WTC11 (cell line): ENCODE measurements around the gene MTMR6. TPM values are rescaled to one million over a fixed set of nuclear protein-coding genes. Genes with fewer than 3 reads are reported as not detected.

ENCODE experiments used
- ATAC-seq: fragments of 200-7000 bp; cut with Tn5 transposase; 2 replicates; pipeline ENCODE4 v1.10.0; 2021; ENCODE audit warnings: mild to moderate bottlenecking, moderate library complexity
- CTCF ChIA-PET: fragments of 300-600 bp; sonication (Branson Sonifier 250); formaldehyde crosslinking; loops from one replicate; lab custom pipeline; 2021; ENCODE audit warnings: antibody characterized with exemption; lab: Charles Lee
- POLR2A ChIA-PET: fragments of 350-600 bp; sonication (Branson Sonifier 250); formaldehyde crosslinking; loops from one replicate; lab custom pipeline; 2021; ENCODE audit warnings: antibody characterized with exemption; lab: Charles Lee
- DNase-seq: peaks from one replicate; pipeline ENCODE4 v3.0.0; 2021; ENCODE audit warnings: low spot score
- H3K27ac Mint-ChIP-seq: 2 replicates; pipeline ENCODE4 v1.8.0; 2021; ENCODE audit warnings: mixed read lengths
- H3K27me3 Mint-ChIP-seq: 2 replicates; pipeline ENCODE4 v1.8.0; 2021; ENCODE audit warnings: low read depth, mild to moderate bottlenecking, moderate library complexity, mixed read lengths
- H3K36me3 Mint-ChIP-seq: 2 replicates; pipeline ENCODE4 v1.8.0; 2021; ENCODE audit warnings: mixed read lengths
- H3K4me1 Mint-ChIP-seq: 2 replicates; pipeline ENCODE4 v1.8.0; 2022; ENCODE audit warnings: mixed read lengths
- H3K4me3 Mint-ChIP-seq: 2 replicates; pipeline ENCODE4 v1.8.0; 2021; ENCODE audit warnings: mild to moderate bottlenecking, moderate library complexity, mixed read lengths
- H3K9me3 Mint-ChIP-seq: 2 replicates; pipeline ENCODE4 v1.8.0; 2021; ENCODE audit warnings: mixed read lengths
- E2F5 ChIP-seq: sonication (generic); formaldehyde crosslinking; IDR thresholded peaks from 2 replicates; pipeline ENCODE4 v1.8.1; 2022; ENCODE audit warnings: mild to moderate bottlenecking, moderate library complexity, missing genetic modification reagents
- ELF4 ChIP-seq: sonication (generic); formaldehyde crosslinking; IDR thresholded peaks from 2 replicates; pipeline ENCODE4 v1.8.1; 2022; ENCODE audit warnings: low read depth, mild to moderate bottlenecking, moderate library complexity, missing genetic modification reagents
- EMX1 ChIP-seq: fragments of 250-450 bp; sonication (Bioruptor Pico); IDR thresholded peaks from 2 replicates; pipeline ENCODE4 v1.8.0; 2021; ENCODE audit warnings: mild to moderate bottlenecking
- ERG ChIP-seq: fragments of 250-450 bp; sonication (Bioruptor Pico); IDR thresholded peaks from 2 replicates; pipeline ENCODE4 v1.8.0; 2021; ENCODE audit warnings: mild to moderate bottlenecking
- ESRRA ChIP-seq: sonication (generic); formaldehyde crosslinking; IDR thresholded peaks from 2 replicates; pipeline ENCODE4 v1.8.1; 2022; ENCODE audit warnings: mild to moderate bottlenecking, missing genetic modification reagents, borderline replicate concordance
- MXD4 ChIP-seq: fragments of 250-450 bp; sonication (Bioruptor Pico); IDR thresholded peaks from 2 replicates; pipeline ENCODE4 v1.8.0; 2021; ENCODE audit warnings: mild to moderate bottlenecking, moderate library complexity, borderline replicate concordance
- NFE2L1 ChIP-seq: sonication (generic); formaldehyde crosslinking; IDR thresholded peaks from 2 replicates; pipeline ENCODE4 v1.8.1; 2023; ENCODE audit warnings: missing genetic modification reagents
- SMAD3 ChIP-seq: sonication (generic); formaldehyde crosslinking; IDR thresholded peaks from 2 replicates; pipeline ENCODE4 v1.8.0; 2022; ENCODE audit warnings: missing genetic modification reagents, mild to moderate bottlenecking, borderline replicate concordance
- TEAD1 ChIP-seq: sonication (generic); formaldehyde crosslinking; IDR thresholded peaks from 2 replicates; pipeline ENCODE4 v1.8.0; 2022; ENCODE audit warnings: mild to moderate bottlenecking, missing genetic modification reagents
- USF2 ChIP-seq: sonication (generic); formaldehyde crosslinking; IDR thresholded peaks from 2 replicates; pipeline ENCODE4 v1.8.1; 2023; ENCODE audit warnings: mild to moderate bottlenecking, missing genetic modification reagents, moderate library complexity
- ZNF263 ChIP-seq: sonication (generic); formaldehyde crosslinking; IDR thresholded peaks from 2 replicates; pipeline ENCODE4 v1.8.1; 2022; ENCODE audit warnings: low read depth, mild to moderate bottlenecking, moderate library complexity, missing genetic modification reagents
- ZNF416 ChIP-seq: fragments of 250-450 bp; sonication (Bioruptor Pico); IDR thresholded peaks from 2 replicates; pipeline ENCODE4 v1.9.0; 2021; ENCODE audit warnings: mild to moderate bottlenecking, inconsistent platforms
- ZNF671 ChIP-seq: fragments of 250-450 bp; sonication (Bioruptor Pico); IDR thresholded peaks from 2 replicates; pipeline ENCODE4 v1.8.0; 2021; ENCODE audit warnings: mild to moderate bottlenecking
- total RNA-seq: library from RNA; stranded (reverse); gene quantifications from 3 replicates; pipeline ENCODE4 v1.2.3, GENCODE V29; 2021
- TF ChIP-seq, protein P1 (sequence below): sonication (generic); formaldehyde crosslinking; IDR thresholded peaks from 2 replicates; pipeline ENCODE4 v1.8.0; 2022; ENCODE audit warnings: missing genetic modification reagents
- TF ChIP-seq, protein P2 (sequence below): sonication (generic); formaldehyde crosslinking; IDR thresholded peaks from 2 replicates; pipeline ENCODE4 v1.8.1; 2023; ENCODE audit warnings: mild to moderate bottlenecking, missing genetic modification reagents, moderate library complexity
- TF ChIP-seq, protein P3 (sequence below): fragments of 250-450 bp; sonication (Bioruptor Pico); IDR thresholded peaks from 2 replicates; pipeline ENCODE4 v1.9.0; 2021; ENCODE audit warnings: mild to moderate bottlenecking
- TF ChIP-seq, protein P4 (sequence below): sonication (generic); formaldehyde crosslinking; IDR thresholded peaks from 2 replicates; pipeline ENCODE4 v1.8.1; 2023; ENCODE audit warnings: mild to moderate bottlenecking, missing genetic modification reagents
- TF ChIP-seq, protein P5 (sequence below): fragments of 250-450 bp; sonication (Bioruptor Pico); IDR thresholded peaks from 2 replicates; pipeline ENCODE4 v1.9.0; 2021; ENCODE audit warnings: mild to moderate bottlenecking, borderline replicate concordance

The MTMR6 gene
- total RNA-seq, 1 experiment from 2014 or later: 8.6 TPM

GRCh38 chr13:25207291-25207810 lies 79.9 kb downstream of the MTMR6 start (continued):
- TF ChIP-seq, protein P1, sequence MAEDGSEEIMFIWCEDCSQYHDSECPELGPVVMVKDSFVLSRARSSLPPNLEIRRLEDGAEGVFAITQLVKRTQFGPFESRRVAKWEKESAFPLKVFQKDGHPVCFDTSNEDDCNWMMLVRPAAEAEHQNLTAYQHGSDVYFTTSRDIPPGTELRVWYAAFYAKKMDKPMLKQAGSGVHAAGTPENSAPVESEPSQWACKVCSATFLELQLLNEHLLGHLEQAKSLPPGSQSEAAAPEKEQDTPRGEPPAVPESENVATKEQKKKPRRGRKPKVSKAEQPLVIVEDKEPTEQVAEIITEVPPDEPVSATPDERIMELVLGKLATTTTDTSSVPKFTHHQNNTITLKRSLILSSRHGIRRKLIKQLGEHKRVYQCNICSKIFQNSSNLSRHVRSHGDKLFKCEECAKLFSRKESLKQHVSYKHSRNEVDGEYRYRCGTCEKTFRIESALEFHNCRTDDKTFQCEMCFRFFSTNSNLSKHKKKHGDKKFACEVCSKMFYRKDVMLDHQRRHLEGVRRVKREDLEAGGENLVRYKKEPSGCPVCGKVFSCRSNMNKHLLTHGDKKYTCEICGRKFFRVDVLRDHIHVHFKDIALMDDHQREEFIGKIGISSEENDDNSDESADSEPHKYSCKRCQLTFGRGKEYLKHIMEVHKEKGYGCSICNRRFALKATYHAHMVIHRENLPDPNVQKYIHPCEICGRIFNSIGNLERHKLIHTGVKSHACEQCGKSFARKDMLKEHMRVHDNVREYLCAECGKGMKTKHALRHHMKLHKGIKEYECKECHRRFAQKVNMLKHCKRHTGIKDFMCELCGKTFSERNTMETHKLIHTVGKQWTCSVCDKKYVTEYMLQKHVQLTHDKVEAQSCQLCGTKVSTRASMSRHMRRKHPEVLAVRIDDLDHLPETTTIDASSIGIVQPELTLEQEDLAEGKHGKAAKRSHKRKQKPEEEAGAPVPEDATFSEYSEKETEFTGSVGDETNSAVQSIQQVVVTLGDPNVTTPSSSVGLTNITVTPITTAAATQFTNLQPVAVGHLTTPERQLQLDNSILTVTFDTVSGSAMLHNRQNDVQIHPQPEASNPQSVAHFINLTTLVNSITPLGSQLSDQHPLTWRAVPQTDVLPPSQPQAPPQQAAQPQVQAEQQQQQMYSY: no peak
- TF ChIP-seq ELF4 (no peak), NFE2L1 (CRISPR knock-in tag) (no peak)

DNA sequence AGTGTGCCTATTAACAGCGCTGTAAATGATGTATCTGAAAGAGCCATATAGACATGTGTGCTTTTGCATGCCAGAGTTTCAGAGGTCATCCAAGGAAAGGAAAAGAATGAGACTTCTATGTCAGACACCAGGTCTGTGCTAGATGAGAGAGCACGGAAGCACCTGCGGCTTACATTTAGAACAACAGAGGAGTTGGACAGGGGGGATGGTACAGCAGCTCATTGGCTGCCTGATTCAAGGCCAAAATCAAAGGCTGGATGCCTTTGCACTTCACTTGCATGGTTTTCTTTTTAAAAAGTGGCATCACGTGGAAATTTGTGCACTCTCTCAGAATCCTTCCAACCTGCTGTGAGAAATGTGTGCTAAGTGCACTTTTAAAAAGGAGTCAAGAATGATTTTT lies 82.4 kb downstream of the MTMR6 start:
- ATAC-seq: no peak
- no peak for TF ChIP-seq ZNF263
- TF ChIP-seq NFE2L1 (CRISPR knock-in tag): no peak
- TF ChIP-seq, protein P2, sequence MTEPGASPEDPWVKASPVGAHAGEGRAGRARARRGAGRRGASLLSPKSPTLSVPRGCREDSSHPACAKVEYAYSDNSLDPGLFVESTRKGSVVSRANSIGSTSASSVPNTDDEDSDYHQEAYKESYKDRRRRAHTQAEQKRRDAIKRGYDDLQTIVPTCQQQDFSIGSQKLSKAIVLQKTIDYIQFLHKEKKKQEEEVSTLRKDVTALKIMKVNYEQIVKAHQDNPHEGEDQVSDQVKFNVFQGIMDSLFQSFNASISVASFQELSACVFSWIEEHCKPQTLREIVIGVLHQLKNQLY (CRISPR knock-in tag): no peak
- TF ChIP-seq ZNF416: no peak
- no peak for TF ChIP-seq USF2 (CRISPR knock-in tag)
- no peak for TF ChIP-seq TEAD1
- TF ChIP-seq ESRRA: no peak
- TF ChIP-seq EMX1 (CRISPR knock-in tag): no peak
- no peak for TF ChIP-seq E2F5 (CRISPR knock-in tag)
- no peak for TF ChIP-seq ZNF671 (CRISPR knock-in tag)
- no peak for TF ChIP-seq SMAD3 (CRISPR knock-in tag)
- TF ChIP-seq, protein P3, sequence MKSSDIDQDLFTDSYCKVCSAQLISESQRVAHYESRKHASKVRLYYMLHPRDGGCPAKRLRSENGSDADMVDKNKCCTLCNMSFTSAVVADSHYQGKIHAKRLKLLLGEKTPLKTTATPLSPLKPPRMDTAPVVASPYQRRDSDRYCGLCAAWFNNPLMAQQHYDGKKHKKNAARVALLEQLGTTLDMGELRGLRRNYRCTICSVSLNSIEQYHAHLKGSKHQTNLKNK (CRISPR knock-in tag): no peak
- no peak for TF ChIP-seq ERG
- TF ChIP-seq, protein P4, sequence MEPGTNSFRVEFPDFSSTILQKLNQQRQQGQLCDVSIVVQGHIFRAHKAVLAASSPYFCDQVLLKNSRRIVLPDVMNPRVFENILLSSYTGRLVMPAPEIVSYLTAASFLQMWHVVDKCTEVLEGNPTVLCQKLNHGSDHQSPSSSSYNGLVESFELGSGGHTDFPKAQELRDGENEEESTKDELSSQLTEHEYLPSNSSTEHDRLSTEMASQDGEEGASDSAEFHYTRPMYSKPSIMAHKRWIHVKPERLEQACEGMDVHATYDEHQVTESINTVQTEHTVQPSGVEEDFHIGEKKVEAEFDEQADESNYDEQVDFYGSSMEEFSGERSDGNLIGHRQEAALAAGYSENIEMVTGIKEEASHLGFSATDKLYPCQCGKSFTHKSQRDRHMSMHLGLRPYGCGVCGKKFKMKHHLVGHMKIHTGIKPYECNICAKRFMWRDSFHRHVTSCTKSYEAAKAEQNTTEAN: no peak
- TF ChIP-seq, protein P5, sequence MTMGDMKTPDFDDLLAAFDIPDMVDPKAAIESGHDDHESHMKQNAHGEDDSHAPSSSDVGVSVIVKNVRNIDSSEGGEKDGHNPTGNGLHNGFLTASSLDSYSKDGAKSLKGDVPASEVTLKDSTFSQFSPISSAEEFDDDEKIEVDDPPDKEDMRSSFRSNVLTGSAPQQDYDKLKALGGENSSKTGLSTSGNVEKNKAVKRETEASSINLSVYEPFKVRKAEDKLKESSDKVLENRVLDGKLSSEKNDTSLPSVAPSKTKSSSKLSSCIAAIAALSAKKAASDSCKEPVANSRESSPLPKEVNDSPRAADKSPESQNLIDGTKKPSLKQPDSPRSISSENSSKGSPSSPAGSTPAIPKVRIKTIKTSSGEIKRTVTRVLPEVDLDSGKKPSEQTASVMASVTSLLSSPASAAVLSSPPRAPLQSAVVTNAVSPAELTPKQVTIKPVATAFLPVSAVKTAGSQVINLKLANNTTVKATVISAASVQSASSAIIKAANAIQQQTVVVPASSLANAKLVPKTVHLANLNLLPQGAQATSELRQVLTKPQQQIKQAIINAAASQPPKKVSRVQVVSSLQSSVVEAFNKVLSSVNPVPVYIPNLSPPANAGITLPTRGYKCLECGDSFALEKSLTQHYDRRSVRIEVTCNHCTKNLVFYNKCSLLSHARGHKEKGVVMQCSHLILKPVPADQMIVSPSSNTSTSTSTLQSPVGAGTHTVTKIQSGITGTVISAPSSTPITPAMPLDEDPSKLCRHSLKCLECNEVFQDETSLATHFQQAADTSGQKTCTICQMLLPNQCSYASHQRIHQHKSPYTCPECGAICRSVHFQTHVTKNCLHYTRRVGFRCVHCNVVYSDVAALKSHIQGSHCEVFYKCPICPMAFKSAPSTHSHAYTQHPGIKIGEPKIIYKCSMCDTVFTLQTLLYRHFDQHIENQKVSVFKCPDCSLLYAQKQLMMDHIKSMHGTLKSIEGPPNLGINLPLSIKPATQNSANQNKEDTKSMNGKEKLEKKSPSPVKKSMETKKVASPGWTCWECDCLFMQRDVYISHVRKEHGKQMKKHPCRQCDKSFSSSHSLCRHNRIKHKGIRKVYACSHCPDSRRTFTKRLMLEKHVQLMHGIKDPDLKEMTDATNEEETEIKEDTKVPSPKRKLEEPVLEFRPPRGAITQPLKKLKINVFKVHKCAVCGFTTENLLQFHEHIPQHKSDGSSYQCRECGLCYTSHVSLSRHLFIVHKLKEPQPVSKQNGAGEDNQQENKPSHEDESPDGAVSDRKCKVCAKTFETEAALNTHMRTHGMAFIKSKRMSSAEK (CRISPR knock-in tag): no peak
- no peak for TF ChIP-seq MXD4 (CRISPR knock-in tag)
- TF ChIP-seq, all 79 proteins: peak for 0
- POLR2A ChIA-PET: no interaction called here
- peaks cover 13% of the 10 kb centered on the region for H3K9me3 Mint-ChIP-seq
- peaks cover 14% of the 10 kb centered on the region for H3K4me1 Mint-ChIP-seq
- peaks cover 3% of the 10 kb centered on the region; the same call in 1 of the 2 replicates for H3K27me3 Mint-ChIP-seq
- no peak overlapping the region for H3K4me3 Mint-ChIP-seq
- no peak overlapping the region for H3K27ac Mint-ChIP-seq
- no peaks in the 10 kb centered on the region for H3K36me3 Mint-ChIP-seq
- DNase-seq: no peak
- CTCF ChIA-PET: no interaction called here
